Sciatic nerve (tissue), 2 donors: ENCODE results near the gene LRRC58. TPM values are rescaled to one million over a fixed set of nuclear protein-coding genes. Genes with fewer than 3 reads are reported as not detected.
A peak's percentile ranks its signal among the peaks of the same experiment; 100 is the strongest.

Experiments used
- ATAC-seq: fragments of 200-7000 bp; cut with Tn5 transposase; one replicate; pipeline ENCODE4 v1.9.1; 2020; ENCODE audit warnings: mild to moderate bottlenecking, moderate library complexity
- DNase-seq: peaks from one replicate; pipeline ENCODE4 v3.0.0-alpha.2; 2020; ENCODE audit warnings: low spot score
- intact Hi-C: fragments of 100-400 bp; cut with DNase I; formaldehyde crosslinking; loops from one replicate; pipeline ENCODE4 v1.14.2; 2022
- total RNA-seq: library from RNA; stranded (reverse); fragmentation: NEBNext Ultra II Directional; extraction: Animal tissue kit (Norgen Biotek cat#: 25700); gene quantifications from one replicate; pipeline ENCODE4 v1.2.1, GENCODE V29; 2021
- donor health status: DM: no; HTN: no; CAD: no.
- donor health status: DM: no; HTN: no; CAD: no.

LRRC58 gene
- total RNA-seq, 1 donor from 2014 or later = 24.3 TPM

- no peak for DNase-seq
- intact Hi-C loops = no loop called here
These were observed 59.5 kb downstream of the LRRC58 start for GRCh38 chr3:120289636-120290035.

GRCh38 chr3:120286465-120286864, 62.7 kb downstream of the LRRC58 start:
- ATAC-seq = no peak
- intact Hi-C loops = no loop called here
- DNase-seq = no peak

More at GRCh38 chr3:120289636-120290035, 59.5 kb downstream of the LRRC58 start:
- ATAC-seq = no peak

- intact Hi-C loops = no loop called here
- no peak for ATAC-seq
These were observed 63.7 kb downstream of the LRRC58 start for GRCh38 chr3:120285508-120285841.

GRCh38 chr3:120284747-120285507, 64.2 kb downstream of the LRRC58 start, which contains the start of gene GPR156:
GPR156 (minus strand) TSS chr3:120285222; CDS start chr3:120244098, 41,124 bp downstream.
- intact Hi-C loops = no loop called here
- DNase-seq = no peak
- ATAC-seq = peak; percentile 48

More at GRCh38 chr3:120285508-120285841, 63.7 kb downstream of the LRRC58 start:
- DNase-seq = no peak

GRCh38 chr3:120281261-120281660, 67.9 kb downstream of the LRRC58 start:
- no peak for DNase-seq
- ATAC-seq = no peak
- intact Hi-C loops = no loop called here

- ATAC-seq = no peak
- DNase-seq = no peak
- intact Hi-C loops = no loop called here
These were observed 68.6 kb downstream of the LRRC58 start for GRCh38 chr3:120280566-120280965.

- intact Hi-C loops = no loop called here
- no peak for ATAC-seq
- no peak for DNase-seq
These were observed 69.1 kb downstream of the LRRC58 start for GRCh38 chr3:120280026-120280425.

GRCh38 chr3:120276767-120277166, 72.4 kb downstream of the LRRC58 start:
- no peak for ATAC-seq
- DNase-seq = no peak
- intact Hi-C loops = no loop called here

- DNase-seq (no peak), ATAC-seq (no peak)
- intact Hi-C loops = no loop called here
These were observed 73.5 kb downstream of the LRRC58 start for GRCh38 chr3:120275618-120276017.

GRCh38 chr3:120274739-120275167, 74.4 kb downstream of the LRRC58 start:
- intact Hi-C loops = no loop called here
- DNase-seq = no peak

More at GRCh38 chr3:120274739-120275167, 74.4 kb downstream of the LRRC58 start:
- peak; percentile 90 for ATAC-seq

Other genes with a start within 250 kb of the LRRC58 start
- gene GPR156, start 64.1 kb downstream of the LRRC58 start, total RNA-seq = 0.98 TPM
- 480 TPM for gene FSTL1, start 101.6 kb upstream of the LRRC58 start, total RNA-seq
- 84.7 TPM for gene NDUFB4, start 247.0 kb upstream of the LRRC58 start, total RNA-seq